Measurements from ENCODE around the gene GDF9.

DNA sequence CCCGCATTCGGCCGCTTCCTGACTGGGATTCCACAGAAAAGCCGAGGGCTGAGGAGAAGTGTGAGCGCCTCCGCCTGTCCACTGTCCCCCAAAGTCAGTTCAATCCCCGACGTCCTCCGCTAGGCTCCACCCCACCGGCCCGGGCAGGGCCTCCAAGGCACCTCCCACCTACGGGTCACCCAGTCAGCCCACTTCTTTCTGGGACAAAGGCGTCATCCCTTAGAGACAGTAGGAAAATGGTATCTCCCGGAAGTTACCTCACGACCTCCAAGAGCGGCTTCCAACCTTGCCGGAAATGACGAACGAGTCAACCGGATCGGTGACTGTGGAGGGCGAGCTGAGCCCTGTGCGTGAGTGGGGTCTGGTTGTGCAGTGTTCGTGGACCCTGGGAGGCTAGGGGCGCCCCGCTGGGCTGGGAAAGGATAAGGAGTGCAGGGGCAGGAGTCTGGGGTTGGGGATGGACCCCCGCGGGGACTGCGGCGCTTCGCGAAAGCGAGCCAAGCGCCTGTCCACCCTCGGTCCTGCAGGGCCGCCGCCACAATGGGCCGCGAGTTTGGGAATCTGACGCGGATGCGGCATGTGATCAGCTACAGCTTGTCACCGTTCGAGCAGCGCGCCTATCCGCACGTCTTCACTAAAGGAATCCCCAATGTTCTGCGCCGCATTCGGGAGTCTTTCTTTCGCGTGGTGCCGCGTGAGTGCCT is at the start of gene GDF9, which contains the start of gene UQCRQ:
- peak; percentile 62 for TF ChIP-seq SP1 (IDR thresholded peaks at IDR 0.05; ENCODE audit: low read depth, low read length)
- no peak for TF ChIP-seq ZNF274 (IDR thresholded peaks at IDR 0.05; ENCODE audit: insufficient read depth, insufficient read length)
- peak; percentile 68; the same call in 1 of the 2 replicates for TF ChIP-seq SIN3A (IDR thresholded peaks at IDR 0.05; ENCODE audit: low read depth, low read length)
- TF ChIP-seq, protein P1, sequence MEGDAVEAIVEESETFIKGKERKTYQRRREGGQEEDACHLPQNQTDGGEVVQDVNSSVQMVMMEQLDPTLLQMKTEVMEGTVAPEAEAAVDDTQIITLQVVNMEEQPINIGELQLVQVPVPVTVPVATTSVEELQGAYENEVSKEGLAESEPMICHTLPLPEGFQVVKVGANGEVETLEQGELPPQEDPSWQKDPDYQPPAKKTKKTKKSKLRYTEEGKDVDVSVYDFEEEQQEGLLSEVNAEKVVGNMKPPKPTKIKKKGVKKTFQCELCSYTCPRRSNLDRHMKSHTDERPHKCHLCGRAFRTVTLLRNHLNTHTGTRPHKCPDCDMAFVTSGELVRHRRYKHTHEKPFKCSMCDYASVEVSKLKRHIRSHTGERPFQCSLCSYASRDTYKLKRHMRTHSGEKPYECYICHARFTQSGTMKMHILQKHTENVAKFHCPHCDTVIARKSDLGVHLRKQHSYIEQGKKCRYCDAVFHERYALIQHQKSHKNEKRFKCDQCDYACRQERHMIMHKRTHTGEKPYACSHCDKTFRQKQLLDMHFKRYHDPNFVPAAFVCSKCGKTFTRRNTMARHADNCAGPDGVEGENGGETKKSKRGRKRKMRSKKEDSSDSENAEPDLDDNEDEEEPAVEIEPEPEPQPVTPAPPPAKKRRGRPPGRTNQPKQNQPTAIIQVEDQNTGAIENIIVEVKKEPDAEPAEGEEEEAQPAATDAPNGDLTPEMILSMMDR (IDR thresholded peaks at IDR 0.05 in 2 of 3, conservative IDR thresholded peaks at IDR 0.05 in 1 of 3; ENCODE audit: control insufficient read depth in 2 of 3, extremely low read depth in 1 of 3, insufficient read depth in 1 of 3, low read depth in 3 of 3, low read length in 3 of 3): peak; percentile 10 to 48 (median 18); a peak in 3 of 6 replicates
- peak; percentile 96 for TF ChIP-seq FOXK2 (IDR thresholded peaks at IDR 0.05)
- TF ChIP-seq BCL11A (IDR thresholded peaks at IDR 0.05; ENCODE audit: low read depth, low read length): no peak
- TF ChIP-seq EZH2 (IDR thresholded peaks at IDR 0.05; ENCODE audit: borderline replicate concordance, control insufficient read depth, low read depth, low read length): no peak
- TF ChIP-seq HDGF (IDR thresholded peaks at IDR 0.05): peak; percentile 83; the same call in 1 of the 2 replicates

Measured in GM12878 (cell line).